HG03135 (cell line): ENCODE measurements around the gene ERFE.

Experiments
- ATAC-seq: cut with Tn5 transposase; IDR thresholded peaks from one replicate; pipeline ENCODE4 v1.9.1; 2021; ENCODE audit warnings: mild to moderate bottlenecking, moderate library complexity; ENCODE audit not compliant: unreplicated experiment

The ERFE gene

GRCh38 chr2:238125127-238125885, 33.5 kb upstream of the ERFE start:
- no peak for ATAC-seq

GRCh38 chr2:238126338-238126737, 32.4 kb upstream of the ERFE start:
- ATAC-seq, result no peak

- ATAC-seq, result no peak
Measured at GRCh38 chr2:238126775-238127164, 32.0 kb upstream of the ERFE start.

GRCh38 chr2:238127165-238128060, 31.4 kb upstream of the ERFE start:
- peak; percentile 56 for ATAC-seq

GRCh38 chr2:238128061-238128440, 30.7 kb upstream of the ERFE start:
- ATAC-seq, result no peak

- ATAC-seq, result no peak
Measured at GRCh38 chr2:238128534-238129001, 30.2 kb upstream of the ERFE start.

GRCh38 chr2:238129166-238130010, 29.4 kb upstream of the ERFE start:
- ATAC-seq, result no peak

- no peak for ATAC-seq
Measured at GRCh38 chr2:238130111-238130695, 28.6 kb upstream of the ERFE start.

GRCh38 chr2:238130696-238131628, 27.8 kb upstream of the ERFE start:
- ATAC-seq, result no peak

GRCh38 chr2:238131761-238132462, 26.9 kb upstream of the ERFE start:
- ATAC-seq, result no peak

- ATAC-seq, result no peak
Measured at GRCh38 chr2:238132463-238133450, 26.0 kb upstream of the ERFE start.

- ATAC-seq, result no peak
Measured at GRCh38 chr2:238133499-238134392, 25.0 kb upstream of the ERFE start.

- ATAC-seq, result no peak
Measured at GRCh38 chr2:238134393-238134785, 24.4 kb upstream of the ERFE start.

- no peak for ATAC-seq
Measured at GRCh38 chr2:238135601-238136150, 23.1 kb upstream of the ERFE start.

GRCh38 chr2:238136820-238137537, 21.8 kb upstream of the ERFE start:
- no peak for ATAC-seq

GRCh38 chr2:238137885-238138284, 20.9 kb upstream of the ERFE start:
- no peak for ATAC-seq
